Keratinocyte (primary cell): ENCODE results near the gene PAX7.

Experiments
- EZH2 ChIP-seq: IDR thresholded peaks from one replicate; pipeline ENCODE4 v1.6.1; 2012; ENCODE audit warnings: inconsistent platforms, mild to moderate bottlenecking, low read length, moderate library complexity
- TF ChIP-seq, protein P1 (sequence below), 3 experiments: IDR thresholded peaks in 1 of 3; conservative IDR thresholded peaks in 1 of 3; optimal IDR thresholded peaks in 1 of 3; 2 replicates in 2 of 3; 3 replicates in 1 of 3; pipeline versions ENCODE3 to v1.5.1; 2011; ENCODE audit warnings: low read length in 3 of 3, mild to moderate bottlenecking in 3 of 3, moderate library complexity in 2 of 3, control low read depth in 1 of 3, inconsistent platforms in 1 of 3; ENCODE audit not compliant: insufficient read depth in 2 of 3; ENCODE audit errors: extremely low read depth in 1 of 3

DNA sequence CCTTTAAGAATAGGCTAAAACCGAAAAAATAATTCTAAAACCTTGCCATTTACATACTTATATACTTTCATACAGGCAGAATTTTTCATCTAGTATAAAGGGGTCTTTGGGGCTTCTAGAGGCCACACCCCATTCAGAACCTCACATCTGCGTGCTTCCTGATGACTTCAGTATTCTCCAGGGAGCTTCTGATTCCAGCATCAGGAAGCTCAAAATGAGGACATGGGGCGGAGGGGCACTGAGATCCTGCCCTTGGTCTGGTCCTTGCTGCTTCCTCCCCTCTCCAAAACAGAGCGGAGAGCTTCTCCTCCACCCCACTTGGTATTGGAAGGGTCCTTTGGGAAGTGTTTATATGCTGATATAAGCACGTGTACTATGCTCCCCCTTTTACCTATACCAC is 13.8 kb downstream of the PAX7 start:
- TF ChIP-seq, protein P1, sequence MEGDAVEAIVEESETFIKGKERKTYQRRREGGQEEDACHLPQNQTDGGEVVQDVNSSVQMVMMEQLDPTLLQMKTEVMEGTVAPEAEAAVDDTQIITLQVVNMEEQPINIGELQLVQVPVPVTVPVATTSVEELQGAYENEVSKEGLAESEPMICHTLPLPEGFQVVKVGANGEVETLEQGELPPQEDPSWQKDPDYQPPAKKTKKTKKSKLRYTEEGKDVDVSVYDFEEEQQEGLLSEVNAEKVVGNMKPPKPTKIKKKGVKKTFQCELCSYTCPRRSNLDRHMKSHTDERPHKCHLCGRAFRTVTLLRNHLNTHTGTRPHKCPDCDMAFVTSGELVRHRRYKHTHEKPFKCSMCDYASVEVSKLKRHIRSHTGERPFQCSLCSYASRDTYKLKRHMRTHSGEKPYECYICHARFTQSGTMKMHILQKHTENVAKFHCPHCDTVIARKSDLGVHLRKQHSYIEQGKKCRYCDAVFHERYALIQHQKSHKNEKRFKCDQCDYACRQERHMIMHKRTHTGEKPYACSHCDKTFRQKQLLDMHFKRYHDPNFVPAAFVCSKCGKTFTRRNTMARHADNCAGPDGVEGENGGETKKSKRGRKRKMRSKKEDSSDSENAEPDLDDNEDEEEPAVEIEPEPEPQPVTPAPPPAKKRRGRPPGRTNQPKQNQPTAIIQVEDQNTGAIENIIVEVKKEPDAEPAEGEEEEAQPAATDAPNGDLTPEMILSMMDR (optimal IDR thresholded peaks at IDR 0.05 in 1 of 3, IDR thresholded peaks at IDR 0.05 in 1 of 3, conservative IDR thresholded peaks at IDR 0.05 in 1 of 3; ENCODE audit: extremely low read depth in 1 of 3, insufficient read depth in 2 of 3, low read length in 3 of 3), result no peak
- TF ChIP-seq EZH2, result no peak
